Testis (tissue), 2 donors: Measurements from ENCODE around the gene LOXL3.

ENCODE experiments used
- POLR2A ChIP-seq: fragments of 450-650 bp; IDR thresholded peaks from one replicate; pipeline ENCODE4 v1.6.1; 2017; ENCODE audit warnings: antibody characterized with exemption, mild to moderate bottlenecking, moderate library complexity
- TF ChIP-seq, protein P1 (sequence below), 3 experiments: fragments of 450-650 bp in 2 of 3; fragments of 200-600 bp in 1 of 3; sonication (generic) in 1 of 3; IDR thresholded peaks; one replicate each; pipeline ENCODE4 v1.5.1; 2016 to 2019; ENCODE audit warnings: antibody characterized with exemption in 3 of 3, mild to moderate bottlenecking in 2 of 3, moderate library complexity in 1 of 3

DNA sequence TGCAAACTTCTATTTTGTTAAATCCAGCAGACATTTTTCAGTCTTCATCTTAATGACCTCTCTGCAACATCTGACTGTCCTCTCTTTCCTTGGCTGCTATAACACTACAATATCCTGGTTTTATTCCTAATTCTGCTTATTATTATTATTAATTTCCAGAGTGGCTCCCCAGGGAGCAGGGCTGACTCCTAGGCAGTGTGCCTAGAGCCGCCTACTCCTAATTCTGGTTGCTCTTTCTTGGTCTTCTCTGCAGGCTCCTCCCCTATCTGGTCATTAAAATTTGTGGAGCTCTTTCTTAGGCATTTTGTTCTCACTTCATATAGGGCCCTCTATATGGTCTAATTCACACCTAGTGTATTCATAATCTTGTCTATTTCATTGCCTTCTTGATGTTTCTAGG is 10.8 kb downstream of the LOXL3 start:
- TF ChIP-seq, protein P1, sequence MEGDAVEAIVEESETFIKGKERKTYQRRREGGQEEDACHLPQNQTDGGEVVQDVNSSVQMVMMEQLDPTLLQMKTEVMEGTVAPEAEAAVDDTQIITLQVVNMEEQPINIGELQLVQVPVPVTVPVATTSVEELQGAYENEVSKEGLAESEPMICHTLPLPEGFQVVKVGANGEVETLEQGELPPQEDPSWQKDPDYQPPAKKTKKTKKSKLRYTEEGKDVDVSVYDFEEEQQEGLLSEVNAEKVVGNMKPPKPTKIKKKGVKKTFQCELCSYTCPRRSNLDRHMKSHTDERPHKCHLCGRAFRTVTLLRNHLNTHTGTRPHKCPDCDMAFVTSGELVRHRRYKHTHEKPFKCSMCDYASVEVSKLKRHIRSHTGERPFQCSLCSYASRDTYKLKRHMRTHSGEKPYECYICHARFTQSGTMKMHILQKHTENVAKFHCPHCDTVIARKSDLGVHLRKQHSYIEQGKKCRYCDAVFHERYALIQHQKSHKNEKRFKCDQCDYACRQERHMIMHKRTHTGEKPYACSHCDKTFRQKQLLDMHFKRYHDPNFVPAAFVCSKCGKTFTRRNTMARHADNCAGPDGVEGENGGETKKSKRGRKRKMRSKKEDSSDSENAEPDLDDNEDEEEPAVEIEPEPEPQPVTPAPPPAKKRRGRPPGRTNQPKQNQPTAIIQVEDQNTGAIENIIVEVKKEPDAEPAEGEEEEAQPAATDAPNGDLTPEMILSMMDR (IDR thresholded peaks at IDR 0.05), result no peak
- TF ChIP-seq POLR2A, result no peak
